Psoas muscle (tissue), 8 donors: ENCODE data around the gene ZNF565. TPM values are rescaled to one million over a fixed set of nuclear protein-coding genes. Genes with fewer than 3 reads are reported as not detected.
A peak's percentile ranks its signal among the peaks of the same experiment; 100 is the strongest.
"Not testable (repeated sequence)": the region's sequence is repeated elsewhere in the genome, so short reads cannot be mapped to it uniquely, and the experiment has no call there.

Source experiments
- ATAC-seq, 4 donors: fragments of 200-7000 bp; cut with Tn5 transposase; one replicate each; pipeline ENCODE4 v1.9.1; 2020; ENCODE audit warnings: moderate library complexity in 3 of 4, mild to moderate bottlenecking in 2 of 4
- DNase-seq, 2 donors: peaks; one replicate each; pipeline ENCODE4 v3.0.0-alpha.2; 2020
- H3K27ac ChIP-seq: fragments of 200-600 bp; one replicate; pipeline ENCODE4 v1.8.0; 2022
- H3K27me3 ChIP-seq, 3 donors: fragments of 200-600 bp in 1 of 3; one replicate each; pipeline versions ENCODE4 v1.6.1 to v1.8.0; 2013 to 2022; ENCODE audit warnings: low read length in 2 of 3, mild to moderate bottlenecking in 2 of 3, moderate library complexity in 1 of 3; ENCODE audit not compliant: insufficient read depth in 3 of 3
- H3K36me3 ChIP-seq, 2 donors: fragments of 200-600 bp in 1 of 2; one replicate each; pipeline versions ENCODE4 v1.6.1 to v1.8.0; 2013 to 2022; ENCODE audit warnings: low read depth in 1 of 2, mild to moderate bottlenecking in 1 of 2, moderate library complexity in 1 of 2; ENCODE audit not compliant: insufficient read depth in 1 of 2
- H3K4me1 ChIP-seq: fragments of 200-600 bp; one replicate; pipeline ENCODE4 v1.8.0; 2022
- H3K4me3 ChIP-seq: fragments of 200-600 bp; one replicate; pipeline ENCODE4 v1.8.0; 2022; ENCODE audit warnings: mild to moderate bottlenecking
- H3K9me3 ChIP-seq: fragments of 200-600 bp; one replicate; pipeline ENCODE4 v1.8.0; 2022
- WGBS, 3 donors: extraction: QIAGEN DNeasy Blood & Tissue Kit; methylation state at CpG; one replicate each; pipeline versions ENCODE4 v1.1.6 to v1.1.7; 2013; 5-methylcytosine and 5-hydroxymethylcytosine counted together
- intact Hi-C, 2 donors: fragments of 100-400 bp; cut with DNase I; formaldehyde crosslinking; loops; one replicate each; pipeline versions ENCODE4 v1.11.0 to v1.14.2; 2022
- polyA plus RNA-seq, 3 donors: library from polyadenylated mRNA; stranded (reverse); fragments of 200-250 nt; gene quantifications; one replicate each; pipeline ENCODE4 v1.2.3, GENCODE V29; 2013
- total RNA-seq, 4 donors: library from RNA; stranded (reverse); fragmentation: NEBNext Ultra II Directional in 2 of 4; extraction: Animal tissue kit (Norgen Biotek cat#: 25700) in 2 of 4; gene quantifications; one replicate each; pipeline versions ENCODE4 v1.2.1 to v1.2.4, GENCODE V29; 2021 to 2023
- TF ChIP-seq, protein P1 (sequence below): fragments of 200-600 bp; IDR thresholded peaks from one replicate; pipeline ENCODE4 v1.8.0; 2022; ENCODE audit warnings: antibody characterized with exemption
- donor health status: healthy with polysubstance abuse.
- donor health status: DM: no; HTN: no; CAD: no; lungs with moderate emphysema.
- donor health status: Bipolar disorder and iron deficiency.
- donor health status: healthy.
- donor health status: DM: yes; HTN: yes; CAD: no.
- donor health status: DM: no; HTN: no; CAD: no.
- donor health status: DM: no; HTN: no; CAD: no.
- donor health status: DM: yes; HTN: yes; CAD: no.

Gene ZNF565
- total and polyA plus RNA-seq, 7 donors = 2.5 to 6.0 (median 3.6) TPM

GRCh38 chr19:36207605-36208252, 6.7 kb downstream of the ZNF565 start:
- Histone ChIP-seq H3K27me3 (no peaks in the 10 kb centered on the region), H3K4me1 (no peaks in the 10 kb centered on the region), H3K4me3 (no peak overlapping the region), H3K36me3 (peaks cover 0 to 10% of the 10 kb centered on the region in 2 donors), H3K27ac (no peak overlapping the region), H3K9me3 (no peaks in the 10 kb centered on the region)
- 92 to 95% (median 94%) methylated on average over 3 of the region's 3 CpGs for WGBS, 3 donors
- intact Hi-C loops = no loop called here
- ATAC-seq (no peak), DNase-seq (no peak)
- TF ChIP-seq, protein P1, sequence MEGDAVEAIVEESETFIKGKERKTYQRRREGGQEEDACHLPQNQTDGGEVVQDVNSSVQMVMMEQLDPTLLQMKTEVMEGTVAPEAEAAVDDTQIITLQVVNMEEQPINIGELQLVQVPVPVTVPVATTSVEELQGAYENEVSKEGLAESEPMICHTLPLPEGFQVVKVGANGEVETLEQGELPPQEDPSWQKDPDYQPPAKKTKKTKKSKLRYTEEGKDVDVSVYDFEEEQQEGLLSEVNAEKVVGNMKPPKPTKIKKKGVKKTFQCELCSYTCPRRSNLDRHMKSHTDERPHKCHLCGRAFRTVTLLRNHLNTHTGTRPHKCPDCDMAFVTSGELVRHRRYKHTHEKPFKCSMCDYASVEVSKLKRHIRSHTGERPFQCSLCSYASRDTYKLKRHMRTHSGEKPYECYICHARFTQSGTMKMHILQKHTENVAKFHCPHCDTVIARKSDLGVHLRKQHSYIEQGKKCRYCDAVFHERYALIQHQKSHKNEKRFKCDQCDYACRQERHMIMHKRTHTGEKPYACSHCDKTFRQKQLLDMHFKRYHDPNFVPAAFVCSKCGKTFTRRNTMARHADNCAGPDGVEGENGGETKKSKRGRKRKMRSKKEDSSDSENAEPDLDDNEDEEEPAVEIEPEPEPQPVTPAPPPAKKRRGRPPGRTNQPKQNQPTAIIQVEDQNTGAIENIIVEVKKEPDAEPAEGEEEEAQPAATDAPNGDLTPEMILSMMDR = no peak

DNA sequence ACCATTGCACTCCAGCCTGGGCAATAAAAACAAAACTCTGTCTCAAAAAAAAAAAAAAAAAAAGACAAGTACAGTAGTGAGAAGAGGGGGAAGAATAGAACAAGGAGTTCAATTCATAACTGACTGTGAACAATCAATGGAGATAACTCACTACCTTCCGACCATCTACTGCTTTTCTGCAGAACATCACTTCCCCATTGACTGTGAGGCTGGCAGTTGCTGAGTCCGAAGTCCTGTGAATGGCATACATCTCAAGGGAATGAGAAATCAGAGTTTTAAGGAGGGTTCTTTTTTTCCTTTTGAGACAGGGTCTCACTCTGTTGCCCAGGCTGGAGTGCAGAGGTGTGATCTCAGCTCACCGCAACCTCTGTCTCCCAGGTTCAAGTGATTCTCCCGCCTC, 11.2 kb downstream of the ZNF565 start:
- H3K27me3 ChIP-seq = no peaks in the 10 kb centered on the region
- ATAC-seq = no peak
- H3K36me3 ChIP-seq = peaks cover 0 to 33% of the 10 kb centered on the region in 2 donors
- H3K9me3 ChIP-seq = no peaks in the 10 kb centered on the region
- no peak overlapping the region for H3K27ac ChIP-seq
- WGBS, 3 donors = 94 to 96% (median 95%) methylated on average over 4 of the region's 4 CpGs
- no peak for DNase-seq
- no peaks in the 10 kb centered on the region for H3K4me1 ChIP-seq
- intact Hi-C loops = no loop called here
- H3K4me3 ChIP-seq = no peak overlapping the region
- TF ChIP-seq, protein P1 = no peak

DNA sequence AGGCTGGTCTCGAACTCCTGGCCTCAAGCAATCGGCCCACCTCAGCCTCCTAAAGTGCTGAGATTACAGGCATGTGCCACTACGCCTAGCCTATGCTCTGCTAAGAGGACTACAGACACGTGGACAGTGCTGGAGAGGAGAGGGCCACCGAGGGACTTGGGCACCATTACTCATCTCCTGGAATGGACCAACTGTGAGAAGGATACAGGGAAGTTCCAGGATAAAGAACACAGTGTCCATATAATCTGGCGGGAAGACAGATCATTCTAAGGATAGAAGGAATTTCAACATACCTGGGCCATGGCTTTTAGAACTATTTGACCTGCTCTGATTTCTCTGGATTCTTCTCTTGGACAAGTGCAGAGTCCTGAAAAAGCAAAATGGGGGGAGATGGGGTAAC, 12.8 kb downstream of the ZNF565 start:
- peaks cover 0 to 37% of the 10 kb centered on the region in 2 donors for H3K36me3 ChIP-seq
- 87 to 91% (median 88%) methylated on average over 6 of the region's 6 CpGs for WGBS, 3 donors
- ATAC-seq (peak in 1 of 4 donors; percentile 49), DNase-seq (no peak)
- intact Hi-C loops = no loop called here
- H3K4me1 ChIP-seq = no peaks in the 10 kb centered on the region
- H3K27ac ChIP-seq = no peak overlapping the region
- H3K9me3 ChIP-seq = no peaks in the 10 kb centered on the region
- no peaks in the 10 kb centered on the region for H3K27me3 ChIP-seq
- TF ChIP-seq, protein P1 = no peak
- H3K4me3 ChIP-seq = no peak overlapping the region

- TF ChIP-seq, protein P1 = no peak
- WGBS, 3 donors = 88 to 93% (median 90%) methylated on average over 2 of the region's 2 CpGs
- no peaks in the 10 kb centered on the region for H3K4me1 ChIP-seq
- H3K4me3 ChIP-seq = no peak overlapping the region
- peaks cover 0 to 49% of the 10 kb centered on the region in 2 donors for H3K36me3 ChIP-seq
- no peaks in the 10 kb centered on the region for H3K9me3 ChIP-seq
- ATAC-seq (no peak), DNase-seq (no peak)
- intact Hi-C loops = no loop called here
- no peak overlapping the region for H3K27ac ChIP-seq
- no peaks in the 10 kb centered on the region for H3K27me3 ChIP-seq
Measured at GRCh38 chr19:36198119-36198518, 16.3 kb downstream of the ZNF565 start.

DNA sequence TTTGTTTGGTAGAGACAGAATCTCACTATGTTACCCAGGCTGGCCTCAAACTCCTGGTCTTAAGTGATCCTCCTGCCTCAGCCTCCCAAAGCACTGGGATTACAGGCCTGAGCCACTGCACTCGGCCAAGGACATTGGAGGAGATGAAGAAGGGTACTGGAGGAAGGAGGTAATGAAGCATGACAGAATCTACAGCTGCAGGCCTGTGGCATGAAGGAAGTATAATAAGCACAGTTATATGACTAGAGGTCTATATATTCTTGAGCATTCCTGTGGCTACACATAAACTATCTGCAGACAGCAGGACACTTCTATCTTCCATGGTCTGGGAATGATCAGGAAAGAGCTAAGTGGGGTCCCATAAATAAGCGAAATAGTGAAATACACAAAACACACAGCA, 18.2 kb downstream of the ZNF565 start:
- Histone ChIP-seq H3K4me1 (no peaks in the 10 kb centered on the region), H3K9me3 (no peaks in the 10 kb centered on the region), H3K27me3 (no peaks in the 10 kb centered on the region), H3K27ac (no peak overlapping the region), H3K36me3 (peaks cover 0 to 55% of the 10 kb centered on the region in 2 donors), H3K4me3 (no peak overlapping the region)
- WGBS, 3 donors = 84 to 96% (median 86%) methylated on average over 2 of the region's 2 CpGs
- ATAC-seq = no peak
- TF ChIP-seq, protein P1 = no peak
- DNase-seq = no peak
- intact Hi-C loops = no loop called here

DNA sequence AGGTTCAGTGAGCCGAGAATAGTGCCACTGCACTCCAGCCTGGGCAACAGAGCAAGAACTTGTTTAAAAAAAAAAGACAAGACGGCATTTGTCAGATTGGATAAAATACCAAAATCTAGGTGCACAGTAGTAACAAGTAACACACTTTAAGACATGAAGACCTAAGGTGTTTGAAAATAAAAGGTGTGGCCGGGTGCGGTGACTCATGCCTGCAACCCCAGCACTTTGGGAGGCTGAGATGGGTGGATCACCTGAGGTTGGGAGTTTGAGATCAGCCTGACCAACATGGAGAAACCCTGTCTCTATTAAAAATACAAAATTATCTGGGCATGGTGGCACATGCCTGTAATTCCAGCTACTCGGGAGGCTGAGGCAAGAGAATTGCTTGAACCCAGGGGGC, 27.7 kb downstream of the ZNF565 start:
- WGBS, 3 donors = 94 to 98% (median 97%) methylated on average over 5 of the region's 5 CpGs
- intact Hi-C loops = loop anchor here in 1 of 2 donors (10.0 kb wide), 1 partner anchor 308 kb away; no protein-coding TSS in a partner anchor
- H3K9me3 ChIP-seq, H3K27me3 ChIP-seq, H3K4me1 ChIP-seq, H3K27ac ChIP-seq, H3K4me3 ChIP-seq, ATAC-seq, DNase-seq: not testable (repeated sequence)
- H3K36me3 ChIP-seq = peaks cover 0 to 29% of the 10 kb centered on the region in 2 donors
